ENCODE data around the gene KBTBD7. TPM values are rescaled to one million over a fixed set of nuclear protein-coding genes. Genes with fewer than 3 reads are reported as not detected.
"Not testable (repeated sequence)": the region's sequence is repeated elsewhere in the genome, so short reads cannot be mapped to it uniquely, and the experiment has no call there.

KBTBD7 gene
- total RNA-seq, 1 experiment from 2014 or later = 5.5 TPM

DNA sequence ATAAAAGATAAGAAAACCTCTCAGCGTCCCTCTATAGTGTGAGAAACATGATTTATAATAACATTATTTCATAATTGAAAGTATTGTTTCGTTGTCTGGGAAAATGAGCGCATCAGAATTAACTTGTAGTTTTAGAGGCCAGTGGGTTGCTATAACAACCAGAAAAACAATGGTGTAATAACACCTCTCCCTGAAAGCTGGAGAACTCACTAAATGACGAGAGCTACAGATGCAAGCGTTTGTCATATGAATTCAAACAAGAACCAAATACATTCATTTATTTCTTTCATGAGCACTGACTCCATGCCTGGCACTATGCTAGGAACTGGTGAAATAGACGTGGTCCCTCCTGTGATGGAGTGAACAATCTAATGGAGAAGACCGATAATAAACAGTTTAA, 16.3 kb downstream of the KBTBD7 start:
- ChIA-PET POLR2A (no interaction called here), CTCF (no interaction called here)
- H3K9me3 ChIP-seq (ENCODE audit: control insufficient read depth, insufficient read depth, low read depth, low read length) = no peaks in the 10 kb centered on the region; the same call in 1 of the 2 replicates
- DNase-seq (ENCODE audit: low read depth, low spot score) (no peak), ATAC-seq (no peak)
- BruUV-seq (replicated peaks) = no TSS peak
- H3K4me1 ChIP-seq (ENCODE audit: control insufficient read depth, insufficient read depth, low read length) = no peaks in the 10 kb centered on the region
- no peaks in the 10 kb centered on the region for H3K27me3 ChIP-seq (ENCODE audit: control insufficient read depth, insufficient read depth, low read length)
- H3K36me3 ChIP-seq (ENCODE audit: control insufficient read depth, insufficient read depth, low read length) = no peaks in the 10 kb centered on the region
- H3K27ac ChIP-seq (ENCODE audit: low read length) = no peak overlapping the region
- intact Hi-C loops (cut with micrococcal nuclease; ENCODE audit: unreplicated experiment) = no loop called here
- no peak overlapping the region for H3K4me3 ChIP-seq (ENCODE audit: low read depth in 2 of 2, low read length in 2 of 2)
- TF ChIP-seq, protein P1, sequence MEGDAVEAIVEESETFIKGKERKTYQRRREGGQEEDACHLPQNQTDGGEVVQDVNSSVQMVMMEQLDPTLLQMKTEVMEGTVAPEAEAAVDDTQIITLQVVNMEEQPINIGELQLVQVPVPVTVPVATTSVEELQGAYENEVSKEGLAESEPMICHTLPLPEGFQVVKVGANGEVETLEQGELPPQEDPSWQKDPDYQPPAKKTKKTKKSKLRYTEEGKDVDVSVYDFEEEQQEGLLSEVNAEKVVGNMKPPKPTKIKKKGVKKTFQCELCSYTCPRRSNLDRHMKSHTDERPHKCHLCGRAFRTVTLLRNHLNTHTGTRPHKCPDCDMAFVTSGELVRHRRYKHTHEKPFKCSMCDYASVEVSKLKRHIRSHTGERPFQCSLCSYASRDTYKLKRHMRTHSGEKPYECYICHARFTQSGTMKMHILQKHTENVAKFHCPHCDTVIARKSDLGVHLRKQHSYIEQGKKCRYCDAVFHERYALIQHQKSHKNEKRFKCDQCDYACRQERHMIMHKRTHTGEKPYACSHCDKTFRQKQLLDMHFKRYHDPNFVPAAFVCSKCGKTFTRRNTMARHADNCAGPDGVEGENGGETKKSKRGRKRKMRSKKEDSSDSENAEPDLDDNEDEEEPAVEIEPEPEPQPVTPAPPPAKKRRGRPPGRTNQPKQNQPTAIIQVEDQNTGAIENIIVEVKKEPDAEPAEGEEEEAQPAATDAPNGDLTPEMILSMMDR (IDR thresholded peaks at IDR 0.05) = no peak
- no peak for TF ChIP-seq SIN3A (IDR thresholded peaks at IDR 0.05; ENCODE audit: borderline replicate concordance, insufficient read depth, low read depth, low read length)
- TF ChIP-seq, protein P2, sequence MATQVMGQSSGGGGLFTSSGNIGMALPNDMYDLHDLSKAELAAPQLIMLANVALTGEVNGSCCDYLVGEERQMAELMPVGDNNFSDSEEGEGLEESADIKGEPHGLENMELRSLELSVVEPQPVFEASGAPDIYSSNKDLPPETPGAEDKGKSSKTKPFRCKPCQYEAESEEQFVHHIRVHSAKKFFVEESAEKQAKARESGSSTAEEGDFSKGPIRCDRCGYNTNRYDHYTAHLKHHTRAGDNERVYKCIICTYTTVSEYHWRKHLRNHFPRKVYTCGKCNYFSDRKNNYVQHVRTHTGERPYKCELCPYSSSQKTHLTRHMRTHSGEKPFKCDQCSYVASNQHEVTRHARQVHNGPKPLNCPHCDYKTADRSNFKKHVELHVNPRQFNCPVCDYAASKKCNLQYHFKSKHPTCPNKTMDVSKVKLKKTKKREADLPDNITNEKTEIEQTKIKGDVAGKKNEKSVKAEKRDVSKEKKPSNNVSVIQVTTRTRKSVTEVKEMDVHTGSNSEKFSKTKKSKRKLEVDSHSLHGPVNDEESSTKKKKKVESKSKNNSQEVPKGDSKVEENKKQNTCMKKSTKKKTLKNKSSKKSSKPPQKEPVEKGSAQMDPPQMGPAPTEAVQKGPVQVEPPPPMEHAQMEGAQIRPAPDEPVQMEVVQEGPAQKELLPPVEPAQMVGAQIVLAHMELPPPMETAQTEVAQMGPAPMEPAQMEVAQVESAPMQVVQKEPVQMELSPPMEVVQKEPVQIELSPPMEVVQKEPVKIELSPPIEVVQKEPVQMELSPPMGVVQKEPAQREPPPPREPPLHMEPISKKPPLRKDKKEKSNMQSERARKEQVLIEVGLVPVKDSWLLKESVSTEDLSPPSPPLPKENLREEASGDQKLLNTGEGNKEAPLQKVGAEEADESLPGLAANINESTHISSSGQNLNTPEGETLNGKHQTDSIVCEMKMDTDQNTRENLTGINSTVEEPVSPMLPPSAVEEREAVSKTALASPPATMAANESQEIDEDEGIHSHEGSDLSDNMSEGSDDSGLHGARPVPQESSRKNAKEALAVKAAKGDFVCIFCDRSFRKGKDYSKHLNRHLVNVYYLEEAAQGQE (IDR thresholded peaks at IDR 0.05; ENCODE audit: insufficient read depth in 1 of 2, low read depth in 2 of 2, low read length in 1 of 2) = no peak
- no peak for TF ChIP-seq POLR2AphosphoS5 (IDR thresholded peaks at IDR 0.05; ENCODE audit: low read depth, low read length)
- no peak for TF ChIP-seq TCF7L2 (IDR thresholded peaks at IDR 0.05; ENCODE audit: low read depth, low read length)
- in situ Hi-C loops (cut with HindIII; ENCODE audit: low pct_unique_long_range_greater_than_20kb, low sequenced_read_pairs) = no loop called here

DNA sequence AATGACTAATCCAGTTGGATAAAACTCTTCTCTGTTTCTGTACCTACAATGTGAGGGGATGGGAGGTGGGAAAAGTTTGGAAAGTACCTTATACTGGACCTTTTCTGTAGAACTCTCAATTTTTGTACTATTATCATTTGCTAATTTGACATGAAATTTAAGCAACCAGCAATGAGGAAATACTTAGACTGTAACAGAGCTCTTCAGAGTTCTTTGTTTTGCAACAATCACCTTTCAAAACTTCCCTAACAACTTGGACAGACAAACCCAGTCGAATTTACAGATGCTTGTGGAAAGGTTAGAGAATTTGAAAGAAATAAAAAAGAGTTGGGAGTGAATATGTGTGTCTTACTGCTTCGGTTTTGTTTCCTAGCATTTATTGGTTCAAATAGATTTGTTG, 16.8 kb downstream of the KBTBD7 start:
- BruUV-seq (replicated peaks) = no TSS peak
- H3K27ac ChIP-seq (ENCODE audit: low read length) = no peak overlapping the region
- H3K36me3 ChIP-seq (ENCODE audit: control insufficient read depth, insufficient read depth, low read length) = no peaks in the 10 kb centered on the region
- no peaks in the 10 kb centered on the region for H3K4me1 ChIP-seq (ENCODE audit: control insufficient read depth, insufficient read depth, low read length)
- TF ChIP-seq, protein P1 (IDR thresholded peaks at IDR 0.05) = no peak
- TF ChIP-seq TCF7L2 (IDR thresholded peaks at IDR 0.05; ENCODE audit: low read depth, low read length) = no peak
- no peak for TF ChIP-seq SIN3A (IDR thresholded peaks at IDR 0.05; ENCODE audit: borderline replicate concordance, insufficient read depth, low read depth, low read length)
- TF ChIP-seq, protein P2 (IDR thresholded peaks at IDR 0.05; ENCODE audit: insufficient read depth in 1 of 2, low read depth in 2 of 2, low read length in 1 of 2) = no peak
- TF ChIP-seq POLR2AphosphoS5 (IDR thresholded peaks at IDR 0.05; ENCODE audit: low read depth, low read length) = no peak
- no peak for ATAC-seq
- in situ Hi-C loops (cut with HindIII; ENCODE audit: low pct_unique_long_range_greater_than_20kb, low sequenced_read_pairs) = no loop called here
- ChIA-PET POLR2A (no interaction called here), CTCF (no interaction called here)
- no peaks in the 10 kb centered on the region for H3K27me3 ChIP-seq (ENCODE audit: control insufficient read depth, insufficient read depth, low read length)
- no peak overlapping the region for H3K4me3 ChIP-seq (ENCODE audit: low read depth in 2 of 2, low read length in 2 of 2)
- no peaks in the 10 kb centered on the region; the same call in 1 of the 2 replicates for H3K9me3 ChIP-seq (ENCODE audit: control insufficient read depth, insufficient read depth, low read depth, low read length)
- intact Hi-C loops (cut with micrococcal nuclease; ENCODE audit: unreplicated experiment) = no loop called here
- DNase-seq (ENCODE audit: low read depth, low spot score) = no peak

DNA sequence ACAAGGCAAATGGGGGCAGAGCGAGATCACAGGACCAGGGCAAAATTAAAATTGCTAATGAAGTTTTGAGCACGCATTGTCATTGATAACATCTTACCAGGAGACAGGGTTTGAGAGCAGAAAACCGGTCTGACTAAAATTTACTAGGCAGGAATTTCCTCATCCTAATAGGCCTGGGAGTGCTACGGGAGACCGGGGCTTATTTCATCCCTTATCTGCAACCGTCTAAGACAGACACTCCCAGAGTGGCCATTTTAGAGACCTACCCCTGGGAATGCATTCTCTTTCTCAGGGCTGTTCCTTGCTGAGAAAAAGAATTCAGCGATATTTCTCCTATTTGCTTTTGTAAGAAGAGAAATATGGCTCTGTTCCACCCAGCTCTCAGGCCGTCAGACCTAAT, 18.8 kb downstream of the KBTBD7 start:
- DNase-seq (ENCODE audit: low read depth, low spot score); H3K4me3 ChIP-seq (ENCODE audit: low read depth in 2 of 2, low read length in 2 of 2); POLR2A ChIA-PET; H3K36me3 ChIP-seq (ENCODE audit: control insufficient read depth, insufficient read depth, low read length); in situ Hi-C loops (cut with HindIII; ENCODE audit: low pct_unique_long_range_greater_than_20kb, low sequenced_read_pairs); H3K4me1 ChIP-seq (ENCODE audit: control insufficient read depth, insufficient read depth, low read length); H3K27me3 ChIP-seq (ENCODE audit: control insufficient read depth, insufficient read depth, low read length); ATAC-seq; intact Hi-C loops (cut with micrococcal nuclease; ENCODE audit: unreplicated experiment); H3K27ac ChIP-seq (ENCODE audit: low read length); H3K9me3 ChIP-seq (ENCODE audit: control insufficient read depth, insufficient read depth, low read depth, low read length); BruUV-seq (replicated peaks); CTCF ChIA-PET: not testable (repeated sequence)
